Lower leg skin (tissue), 4 donors: ENCODE measurements around the gene KRTAP2-1. TPM values are rescaled to one million over a fixed set of nuclear protein-coding genes. Genes with fewer than 3 reads are reported as not detected.
"Not testable (repeated sequence)": the region's sequence is repeated elsewhere in the genome, so short reads cannot be mapped to it uniquely, and the experiment has no call there.

Experiments used
- DNase-seq, 2 donors: peaks; one replicate each; pipeline ENCODE4 v3.0.0-alpha.2; 2019; ENCODE audit warnings: low spot score in 2 of 2
- H3K4me3 ChIP-seq: fragments of 200-600 bp; sonication (generic); 2 replicates; pipeline ENCODE4 v1.5.1; 2017; ENCODE audit warnings: mild to moderate bottlenecking, low read depth; ENCODE audit not compliant: poor library complexity, severe bottlenecking
- CTCF ChIP-seq, 3 donors: fragments of 450-650 bp; IDR thresholded peaks; one replicate each; pipeline ENCODE4 v1.5.1; 2016; ENCODE audit warnings: antibody characterized with exemption in 3 of 3, mild to moderate bottlenecking in 3 of 3, moderate library complexity in 2 of 3
- POLR2A ChIP-seq, 2 donors: fragments of 450-650 bp; IDR thresholded peaks; one replicate each; pipeline ENCODE4 v1.6.1; 2016 to 2017; ENCODE audit warnings: antibody characterized with exemption in 2 of 2, mild to moderate bottlenecking in 1 of 2, moderate library complexity in 1 of 2
- WGBS, 2 donors: methylation state at CpG; one replicate each; pipeline ENCODE4 v1.1.5; 2018; 5-methylcytosine and 5-hydroxymethylcytosine counted together
- intact Hi-C: fragments of 100-400 bp; cut with DNase I; formaldehyde crosslinking; loops from one replicate; pipeline ENCODE4 v1.15.0; 2023; ENCODE audit warnings: low total_unique reads
- total RNA-seq, 4 donors: library from RNA; depleted of rRNA; stranded (reverse); fragments of >200 nt; gene quantifications; one replicate each; pipeline ENCODE4 v1.1.0, GENCODE V29; 2016

Gene KRTAP2-1
- total RNA-seq, 4 donors from 2014 or later: 7.0 to 83.9 TPM; not detected in 2

- intact Hi-C loops: no loop called here
- TF ChIP-seq CTCF (IDR thresholded peaks at IDR 0.05): no peak
- no peak for TF ChIP-seq POLR2A (IDR thresholded peaks at IDR 0.05)
- no peak overlapping the region for H3K4me3 ChIP-seq
- WGBS, 2 donors: 97 to 98% methylated on average over 1 of the region's 1 CpG
- DNase-seq: no peak
Observed at GRCh38 chr17:41042953-41043352, 4.2 kb downstream of the KRTAP2-1 start.

DNA sequence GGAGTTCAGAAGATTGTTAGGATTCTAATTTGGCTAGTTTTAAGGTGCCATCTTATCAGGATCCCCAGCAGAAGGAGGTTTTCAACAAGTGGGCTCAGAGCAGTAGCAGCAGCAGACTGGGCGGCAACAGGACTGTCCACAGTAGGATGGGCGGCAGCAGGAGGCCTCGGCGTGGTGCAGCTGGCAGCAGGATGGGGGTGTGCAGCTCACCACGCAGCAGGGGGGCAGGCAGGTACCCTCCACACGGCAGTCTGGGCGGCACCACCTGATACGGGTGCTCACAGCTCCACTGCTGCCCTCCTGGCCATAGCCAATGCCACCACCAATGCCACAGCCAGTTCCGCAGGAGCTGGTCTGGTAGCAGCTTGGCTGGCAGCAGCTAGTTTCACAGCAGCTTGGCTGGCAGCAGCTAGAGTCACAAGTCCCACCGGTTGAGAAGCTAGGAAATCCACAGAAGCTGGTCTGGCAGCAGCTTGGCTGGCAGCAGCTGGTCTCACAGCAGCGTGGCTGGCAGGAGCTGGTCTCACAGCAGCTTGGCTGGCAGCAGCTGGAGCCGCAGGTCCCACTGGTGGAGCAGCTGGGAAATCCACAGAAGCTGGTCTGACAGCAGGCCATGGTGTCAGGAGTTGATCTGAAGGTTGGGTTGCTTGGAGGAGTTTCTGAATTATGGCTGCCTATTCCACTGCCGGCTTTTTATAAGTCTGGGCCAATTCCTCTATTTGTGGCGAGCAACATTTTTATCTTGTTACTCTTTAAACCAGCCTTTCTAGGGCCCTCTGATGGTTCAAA, 6.1 kb downstream of the KRTAP2-1 start, which contains the start of gene KRTAP1-1:
TSS of gene KRTAP1-1 (minus strand) at position 668 of the 789 bp plus-strand sequence. CDS start at position 615, 53 bp downstream.
- DNase-seq, intact Hi-C loops, H3K4me3 ChIP-seq: not testable (repeated sequence)
- 48 to 70% methylated on average over 10 to 13 of the region's 14 CpGs for WGBS, 2 donors

DNA sequence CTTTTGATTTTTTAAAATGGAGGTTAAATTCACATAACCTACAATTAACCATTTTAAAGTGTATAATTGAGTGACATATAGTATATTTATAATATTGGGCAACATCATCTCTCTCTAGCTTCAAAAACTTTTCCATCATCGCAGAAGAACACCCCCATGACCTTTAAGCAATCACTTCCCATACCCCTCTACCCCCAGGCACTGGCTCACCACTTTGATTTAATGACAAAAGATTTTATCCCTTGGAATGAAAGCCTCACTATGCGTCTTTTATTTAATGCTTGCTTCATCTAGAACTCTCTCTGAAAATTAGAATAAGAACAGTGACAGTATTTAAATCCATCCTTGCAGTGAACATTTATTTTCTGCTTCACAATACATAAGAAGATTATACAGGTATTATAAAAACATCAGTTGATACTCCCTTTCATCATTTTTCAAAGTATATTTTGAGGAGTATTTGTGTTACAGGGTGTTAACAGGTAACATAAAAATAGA, 9.2 kb downstream of the KRTAP2-1 start:
- intact Hi-C loops: no loop called here
- DNase-seq: no peak
- no peak overlapping the region for H3K4me3 ChIP-seq
- TF ChIP-seq POLR2A (IDR thresholded peaks at IDR 0.05): no peak
- no peak for TF ChIP-seq CTCF (IDR thresholded peaks at IDR 0.05)
- 79 to 88% methylated on average over 2 of the region's 2 CpGs for WGBS, 2 donors

- H3K4me3 ChIP-seq, DNase-seq, intact Hi-C loops: not testable (repeated sequence)
- 77 to 78% methylated on average over 7 to 8 of the region's 10 CpGs for WGBS, 2 donors
Observed at GRCh38 chr17:41034346-41034935, 12.7 kb downstream of the KRTAP2-1 start, which contains the start of gene KRTAP1-3. Gene KRTAP1-3, minus strand, starts transcription at chr17:41034874. Its CDS starts 53 bp downstream, at chr17:41034821.

DNA sequence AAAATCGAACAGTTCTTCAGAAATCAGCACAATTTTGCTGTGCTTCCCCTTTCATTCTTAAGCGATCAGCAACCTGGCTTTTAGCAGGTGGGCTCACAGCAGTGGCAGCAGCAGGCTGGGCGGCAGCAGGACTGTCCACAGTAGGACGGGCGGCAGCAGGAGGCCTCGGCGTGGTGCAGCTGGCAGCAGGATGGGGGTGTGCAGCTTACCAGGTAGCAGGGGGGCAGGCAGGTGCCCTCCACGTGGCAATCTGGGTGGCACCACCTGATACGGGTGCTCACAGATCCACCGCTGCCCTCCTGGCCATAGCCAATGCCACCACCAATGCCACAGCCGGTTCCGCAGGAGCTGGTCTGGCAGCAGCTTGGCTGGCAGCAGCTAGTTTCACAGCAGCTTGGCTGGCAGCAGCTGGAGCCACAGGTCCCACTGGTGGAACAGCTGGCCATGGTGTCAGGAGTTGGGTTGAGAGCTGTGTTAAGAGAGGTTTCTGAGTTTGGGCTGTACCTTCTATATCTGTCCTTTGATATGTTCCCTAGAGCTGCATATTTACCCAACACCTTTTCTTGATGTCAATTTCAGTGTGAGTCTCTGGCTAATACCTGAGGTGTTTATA, 17.4 kb downstream of the KRTAP2-1 start, which contains the start of gene KRTAP1-4:
TSS of gene KRTAP1-4 (minus strand) at position 563 of the 613 bp plus-strand sequence. CDS start at position 446, 117 bp downstream.
- H3K4me3 ChIP-seq: no peak within 1 kb of the TSS
- intact Hi-C loops: no loop called here
- 77 to 89% methylated on average over 10 to 12 of the region's 12 CpGs for WGBS, 2 donors
- TF ChIP-seq POLR2A (IDR thresholded peaks at IDR 0.05) (no peak), CTCF (IDR thresholded peaks at IDR 0.05) (no peak)
- no peak for DNase-seq

- no peak within 1 kb of the TSS for H3K4me3 ChIP-seq
- TF ChIP-seq CTCF (IDR thresholded peaks at IDR 0.05) (no peak), POLR2A (IDR thresholded peaks at IDR 0.05) (no peak)
- intact Hi-C loops: no loop called here
- WGBS, 2 donors: 38 to 43% methylated on average over 5 to 9 of the region's 9 CpGs
- no peak for DNase-seq
Observed at GRCh38 chr17:41026715-41027471, 20.2 kb downstream of the KRTAP2-1 start, which contains the start of gene KRTAP1-5. Gene KRTAP1-5, minus strand, starts transcription at chr17:41027208. Its CDS starts 53 bp downstream, at chr17:41027155.
